ENCODE results near the gene NGEF. TPM values are rescaled to one million over a fixed set of nuclear protein-coding genes. Genes with fewer than 3 reads are reported as not detected.

NGEF gene
- total RNA-seq (10 to 100 TPM; 15.4 to 19.4 TPM), polyA plus RNA-seq (ENCODE audit: insufficient read length in 2 of 2) (10 to 100 TPM; 38.9 to 46.3 TPM)
- long read RNA-seq, donor 1, transcript NGEF-202 (13 exons, 2,286 nt) = major isoform, 11 of 11 reads
- long read RNA-seq, donor 1, partial matches to known transcripts = 0 of 11 reads
- long read RNA-seq, donor 1, other reads (novel, unspliced or antisense) = 0 of 11 reads
- long read RNA-seq, donor 2, partial matches to known transcripts = 0 of 2 reads
- long read RNA-seq, donor 2, other reads (novel, unspliced or antisense) = 0 of 2 reads
- long read RNA-seq, donor 3, partial matches to known transcripts = 0 of 4 reads
- long read RNA-seq, donor 3, other reads (novel, unspliced or antisense) = 0 of 4 reads
- long read RNA-seq, donor 4, partial matches to known transcripts = 0 of 1 reads
- long read RNA-seq, donor 4, other reads (novel, unspliced or antisense) = 0 of 1 reads

GRCh38 chr2:233013027-233013461 is at the start of gene NGEF:
Gene NGEF, minus strand, starts transcription at chr2:233013256. Its CDS starts 38,366 bp downstream, at chr2:232974890.
- Histone ChIP-seq H3K4me1 (ENCODE audit: control insufficient read depth, insufficient read depth, low read length) (peaks cover 11% of the 10 kb centered on the region), H3K4me3 (ENCODE audit: low read depth, low read length) (no peak within 1 kb of the TSS), H3K27ac (ENCODE audit: low read depth, low read length) (no peak within 1 kb of the TSS), H3K9me3 (ENCODE audit: control insufficient read depth, insufficient read depth, low read length) (peaks cover 3% of the 10 kb centered on the region), H3K27me3 (ENCODE audit: control insufficient read depth, insufficient read depth, low read length) (no peaks in the 10 kb centered on the region), H3K36me3 (ENCODE audit: control insufficient read depth, insufficient read depth, low read length) (no peaks in the 10 kb centered on the region)
- DNase-seq (ENCODE audit: low read depth in 4 of 6, low spot score in 6 of 6) = no peak
- WGBS (ENCODE audit: insufficient coverage) = 84% methylated on average over 9 of the region's 12 CpGs

GRCh38 chr2:233062451-233062850 is 49.4 kb upstream of the NGEF start:
- Histone ChIP-seq H3K4me1 (ENCODE audit: control insufficient read depth, insufficient read depth, low read length) (peaks cover 38% of the 10 kb centered on the region), H3K4me3 (ENCODE audit: low read depth, low read length) (no peak overlapping the region), H3K36me3 (ENCODE audit: control insufficient read depth, insufficient read depth, low read length) (no peaks in the 10 kb centered on the region), H3K9me3 (ENCODE audit: control insufficient read depth, insufficient read depth, low read length) (no peaks in the 10 kb centered on the region), H3K27ac (ENCODE audit: low read depth, low read length) (peak overlapping the region; percentile 71), H3K27me3 (ENCODE audit: control insufficient read depth, insufficient read depth, low read length) (no peaks in the 10 kb centered on the region)
- no peak for DNase-seq (ENCODE audit: low read depth in 4 of 6, low spot score in 6 of 6)
- 82% methylated on average over 2 of the region's 4 CpGs for WGBS (ENCODE audit: insufficient coverage)

GRCh38 chr2:233061591-233062450 is 48.8 kb upstream of the NGEF start:
- H3K27ac ChIP-seq (ENCODE audit: low read depth, low read length) = peak overlapping the region; percentile 71
- H3K4me3 ChIP-seq (ENCODE audit: low read depth, low read length) = peak overlapping the region; percentile 2

GRCh38 chr2:233060980-233061590 is 48.0 kb upstream of the NGEF start:
- Histone ChIP-seq H3K4me3 (ENCODE audit: low read depth, low read length) (peak overlapping the region; percentile 20), H3K27ac (ENCODE audit: low read depth, low read length) (peak overlapping the region; percentile 71), H3K4me1 (ENCODE audit: control insufficient read depth, insufficient read depth, low read length) (peaks cover 38% of the 10 kb centered on the region), H3K36me3 (ENCODE audit: control insufficient read depth, insufficient read depth, low read length) (no peaks in the 10 kb centered on the region), H3K9me3 (ENCODE audit: control insufficient read depth, insufficient read depth, low read length) (no peaks in the 10 kb centered on the region), H3K27me3 (ENCODE audit: control insufficient read depth, insufficient read depth, low read length) (no peaks in the 10 kb centered on the region)
- 62% methylated on average over 5 of the region's 10 CpGs for WGBS (ENCODE audit: insufficient coverage)
- no peak for DNase-seq (ENCODE audit: low read depth in 4 of 6, low spot score in 6 of 6)

More at GRCh38 chr2:233061591-233062450, 48.8 kb upstream of the NGEF start:
- Histone ChIP-seq H3K27me3 (ENCODE audit: control insufficient read depth, insufficient read depth, low read length) (no peaks in the 10 kb centered on the region), H3K4me1 (ENCODE audit: control insufficient read depth, insufficient read depth, low read length) (peaks cover 38% of the 10 kb centered on the region), H3K9me3 (ENCODE audit: control insufficient read depth, insufficient read depth, low read length) (no peaks in the 10 kb centered on the region), H3K36me3 (ENCODE audit: control insufficient read depth, insufficient read depth, low read length) (no peaks in the 10 kb centered on the region)
- 56% methylated on average over 12 of the region's 12 CpGs for WGBS (ENCODE audit: insufficient coverage)
- DNase-seq (ENCODE audit: low read depth in 4 of 6, low spot score in 6 of 6) = peak in 1 of 6 donors; percentile 46

- Histone ChIP-seq H3K27me3 (ENCODE audit: control insufficient read depth, insufficient read depth, low read length) (no peaks in the 10 kb centered on the region), H3K4me3 (ENCODE audit: low read depth, low read length) (peak overlapping the region; percentile 20), H3K36me3 (ENCODE audit: control insufficient read depth, insufficient read depth, low read length) (no peaks in the 10 kb centered on the region), H3K9me3 (ENCODE audit: control insufficient read depth, insufficient read depth, low read length) (no peaks in the 10 kb centered on the region), H3K27ac (ENCODE audit: low read depth, low read length) (peak overlapping the region; percentile 71), H3K4me1 (ENCODE audit: control insufficient read depth, insufficient read depth, low read length) (peaks cover 38% of the 10 kb centered on the region)
- DNase-seq (ENCODE audit: low read depth in 4 of 6, low spot score in 6 of 6) = no peak
- 84% methylated on average over 13 of the region's 13 CpGs for WGBS (ENCODE audit: insufficient coverage)
Observed at GRCh38 chr2:233060501-233060979, 47.5 kb upstream of the NGEF start.

GRCh38 chr2:233059797-233060500 is 46.9 kb upstream of the NGEF start, which contains the start of gene INPP5D:
Gene INPP5D, plus strand, starts transcription at chr2:233060342. Its CDS starts 137 bp downstream, at chr2:233060479.
- 64% methylated on average over 18 of the region's 26 CpGs for WGBS (ENCODE audit: insufficient coverage)
- H3K36me3 ChIP-seq (ENCODE audit: control insufficient read depth, insufficient read depth, low read length) = no peaks in the 10 kb centered on the region
- H3K4me1 ChIP-seq (ENCODE audit: control insufficient read depth, insufficient read depth, low read length) = peaks cover 38% of the 10 kb centered on the region
- H3K4me3 ChIP-seq (ENCODE audit: low read depth, low read length) = peak within 1 kb of the TSS; percentile 20
- peak within 1 kb of the TSS; percentile 71 for H3K27ac ChIP-seq (ENCODE audit: low read depth, low read length)
- peaks cover 2% of the 10 kb centered on the region for H3K27me3 ChIP-seq (ENCODE audit: control insufficient read depth, insufficient read depth, low read length)
- no peak for DNase-seq (ENCODE audit: low read depth in 4 of 6, low spot score in 6 of 6)
- H3K9me3 ChIP-seq (ENCODE audit: control insufficient read depth, insufficient read depth, low read length) = no peaks in the 10 kb centered on the region

GRCh38 chr2:233059547-233059796 is 46.4 kb upstream of the NGEF start:
- Histone ChIP-seq H3K27me3 (ENCODE audit: control insufficient read depth, insufficient read depth, low read length) (peaks cover 2% of the 10 kb centered on the region), H3K4me1 (ENCODE audit: control insufficient read depth, insufficient read depth, low read length) (peaks cover 41% of the 10 kb centered on the region), H3K4me3 (ENCODE audit: low read depth, low read length) (no peak overlapping the region), H3K27ac (ENCODE audit: low read depth, low read length) (peak overlapping the region; percentile 71), H3K9me3 (ENCODE audit: control insufficient read depth, insufficient read depth, low read length) (no peaks in the 10 kb centered on the region), H3K36me3 (ENCODE audit: control insufficient read depth, insufficient read depth, low read length) (no peaks in the 10 kb centered on the region)
- 63% methylated on average over 7 of the region's 7 CpGs for WGBS (ENCODE audit: insufficient coverage)
- no peak for DNase-seq (ENCODE audit: low read depth in 4 of 6, low spot score in 6 of 6)

GRCh38 chr2:233058717-233059546 is 45.9 kb upstream of the NGEF start:
- Histone ChIP-seq H3K27me3 (ENCODE audit: control insufficient read depth, insufficient read depth, low read length) (peaks cover 2% of the 10 kb centered on the region), H3K4me1 (ENCODE audit: control insufficient read depth, insufficient read depth, low read length) (peaks cover 44% of the 10 kb centered on the region), H3K9me3 (ENCODE audit: control insufficient read depth, insufficient read depth, low read length) (no peaks in the 10 kb centered on the region), H3K36me3 (ENCODE audit: control insufficient read depth, insufficient read depth, low read length) (no peaks in the 10 kb centered on the region), H3K4me3 (ENCODE audit: low read depth, low read length) (no peak overlapping the region), H3K27ac (ENCODE audit: low read depth, low read length) (no peak overlapping the region)
- no peak for DNase-seq (ENCODE audit: low read depth in 4 of 6, low spot score in 6 of 6)
- WGBS (ENCODE audit: insufficient coverage) = 90% methylated on average over 24 of the region's 24 CpGs

Measured in spinal cord (tissue), 10 donors.